Large intestine (tissue), 3 donors: ENCODE measurements around the gene SS18. TPM values are rescaled to one million over a fixed set of nuclear protein-coding genes. Genes with fewer than 3 reads are reported as not detected.

Source experiments
- DNase-seq, 2 donors: peaks; one replicate each; pipeline versions ENCODE4 v3.0.0 to v3.0.0-alpha.2; 2013
- H3K27ac ChIP-seq: one replicate; pipeline ENCODE4 v1.5.1; 2013; ENCODE audit warnings: low read length
- H3K27me3 ChIP-seq: 2 replicates; pipeline ENCODE4 v1.6.1; 2013; ENCODE audit warnings: low read length; ENCODE audit not compliant: control insufficient read depth, insufficient read depth
- H3K36me3 ChIP-seq: 2 replicates; pipeline ENCODE4 v1.6.1; 2013; ENCODE audit warnings: low read length; ENCODE audit not compliant: control insufficient read depth, insufficient read depth
- H3K4me1 ChIP-seq: one replicate; pipeline ENCODE4 v1.6.1; 2013; ENCODE audit warnings: low read length; ENCODE audit not compliant: control insufficient read depth, insufficient read depth
- H3K4me3 ChIP-seq: one replicate; pipeline ENCODE4 v1.5.1; 2013; ENCODE audit warnings: low read length
- H3K9me3 ChIP-seq: one replicate; pipeline ENCODE4 v1.6.1; 2013; ENCODE audit warnings: mild to moderate bottlenecking, low read depth, low read length, moderate library complexity; ENCODE audit not compliant: control insufficient read depth
- WGBS: methylation state at CpG from one replicate; pipeline ENCODE4 v1.1.5; 2013; ENCODE audit warnings: low lambda C conversion rate; ENCODE audit not compliant: insufficient coverage; 5-methylcytosine and 5-hydroxymethylcytosine counted together
- polyA plus RNA-seq: library from polyadenylated mRNA; unstranded; fragments of 120-200 nt; gene quantifications from one replicate; pipeline ENCODE4 v1.2.1, GENCODE V29; 2013

The SS18 gene
- polyA plus RNA-seq, 1 donor, result 50.4 TPM

DNA sequence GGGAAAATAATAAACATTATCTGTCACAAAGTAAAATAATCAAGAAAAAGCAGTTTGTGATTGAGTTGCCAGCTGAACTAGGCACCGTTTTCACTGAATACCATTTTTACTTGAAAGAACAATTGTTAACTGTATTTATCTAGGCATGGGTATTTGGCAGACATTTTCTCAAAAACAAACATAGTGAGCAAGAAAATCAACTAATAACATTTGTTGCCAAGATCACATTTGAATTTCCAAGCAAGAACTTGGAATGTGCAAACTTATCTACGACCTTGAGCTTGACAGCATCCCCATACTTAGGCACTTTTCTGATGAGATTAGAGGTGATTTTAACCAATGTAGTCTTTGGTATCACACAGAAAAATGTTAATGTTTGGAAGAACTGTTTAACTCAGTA is 16.7 kb downstream of the SS18 start:
- no peak overlapping the region for H3K27ac ChIP-seq
- no CpG with 5 or more reads among the region's 2 CpGs for WGBS
- DNase-seq, result no peak

DNA sequence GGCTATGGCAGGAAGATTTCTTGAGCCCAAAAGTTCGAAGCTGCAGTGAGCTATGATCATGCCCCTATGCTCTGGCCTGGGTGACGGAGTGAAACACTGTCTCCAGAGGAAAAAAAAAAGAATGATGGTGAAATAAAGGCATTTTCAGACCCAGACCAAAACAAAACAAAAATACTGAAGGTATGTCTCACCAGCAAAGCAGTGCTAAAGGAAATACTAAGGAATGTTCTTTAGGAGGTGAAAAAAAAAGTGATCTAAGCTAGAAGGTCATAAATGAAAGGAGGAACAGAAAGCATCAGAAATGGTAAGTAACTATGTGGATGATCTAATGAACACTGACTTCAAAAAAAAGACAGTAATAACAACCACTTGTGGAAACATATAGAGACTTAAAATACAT is 18.7 kb downstream of the SS18 start:
- WGBS, result 100% methylated on average over 1 of the region's 2 CpGs
- no peak overlapping the region for H3K4me3 ChIP-seq
- no peak overlapping the region for H3K27ac ChIP-seq
- no peak for DNase-seq
- H3K36me3 ChIP-seq, result peaks cover 35% of the 10 kb centered on the region
- H3K27me3 ChIP-seq, result no peaks in the 10 kb centered on the region
- H3K4me1 ChIP-seq, result no peaks in the 10 kb centered on the region
- H3K9me3 ChIP-seq, result peaks cover 9% of the 10 kb centered on the region

More for the DNA sequence above, 16.7 kb downstream of the SS18 start:
- peaks cover 36% of the 10 kb centered on the region for H3K36me3 ChIP-seq
- H3K27me3 ChIP-seq, result no peaks in the 10 kb centered on the region
- H3K4me3 ChIP-seq, result no peak overlapping the region
- H3K9me3 ChIP-seq, result peaks cover 9% of the 10 kb centered on the region
- H3K4me1 ChIP-seq, result no peaks in the 10 kb centered on the region

DNA sequence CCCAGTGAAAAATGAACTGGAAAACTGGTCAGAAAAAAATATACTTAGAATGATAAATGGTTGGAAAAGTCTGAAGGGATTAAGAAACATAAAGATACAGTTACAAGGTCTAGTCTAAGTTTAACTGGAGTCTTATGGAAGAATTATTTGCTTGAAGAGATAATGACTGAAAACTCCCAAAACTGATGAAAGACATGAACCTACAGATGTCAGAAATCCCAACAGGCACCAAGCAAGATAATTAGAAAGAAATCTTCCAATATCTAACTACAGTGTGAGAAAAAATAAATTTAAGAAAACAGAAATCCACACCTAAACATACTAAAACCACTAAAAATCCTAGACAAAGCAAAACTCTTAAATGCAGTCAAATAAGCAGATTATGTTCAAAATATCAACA is 19.4 kb downstream of the SS18 start:
- H3K4me3 ChIP-seq, result no peak overlapping the region
- no peaks in the 10 kb centered on the region for H3K4me1 ChIP-seq
- DNase-seq, result no peak
- peaks cover 9% of the 10 kb centered on the region for H3K9me3 ChIP-seq
- no peaks in the 10 kb centered on the region for H3K27me3 ChIP-seq
- H3K36me3 ChIP-seq, result peaks cover 38% of the 10 kb centered on the region
- no peak overlapping the region for H3K27ac ChIP-seq

DNA sequence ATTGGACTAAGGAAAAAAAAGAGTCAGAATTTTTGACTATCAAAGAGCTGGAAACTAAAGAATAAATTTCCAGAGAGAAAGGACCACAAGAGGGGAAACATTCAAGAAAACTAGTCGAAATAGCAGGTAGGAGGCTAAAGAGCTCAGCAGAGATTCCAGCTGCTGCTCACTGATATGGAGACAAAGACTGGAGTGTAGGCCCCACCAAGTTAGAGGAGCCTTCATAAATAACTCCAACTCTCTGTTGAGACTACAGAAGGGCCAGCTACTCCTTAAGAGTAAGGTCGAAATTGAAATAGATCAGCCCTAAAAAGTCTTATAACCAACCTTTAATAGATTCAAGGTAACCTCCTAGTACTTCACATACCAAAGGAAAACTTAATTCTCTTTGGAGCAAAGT is 31.1 kb downstream of the SS18 start:
- no peaks in the 10 kb centered on the region for H3K27me3 ChIP-seq
- DNase-seq, result no peak
- no peaks in the 10 kb centered on the region for H3K4me1 ChIP-seq
- no CpG with 5 or more reads among the region's 2 CpGs for WGBS
- H3K9me3 ChIP-seq, result no peaks in the 10 kb centered on the region
- no peak overlapping the region for H3K4me3 ChIP-seq
- H3K36me3 ChIP-seq, result peaks cover 25% of the 10 kb centered on the region
- no peak overlapping the region for H3K27ac ChIP-seq

DNA sequence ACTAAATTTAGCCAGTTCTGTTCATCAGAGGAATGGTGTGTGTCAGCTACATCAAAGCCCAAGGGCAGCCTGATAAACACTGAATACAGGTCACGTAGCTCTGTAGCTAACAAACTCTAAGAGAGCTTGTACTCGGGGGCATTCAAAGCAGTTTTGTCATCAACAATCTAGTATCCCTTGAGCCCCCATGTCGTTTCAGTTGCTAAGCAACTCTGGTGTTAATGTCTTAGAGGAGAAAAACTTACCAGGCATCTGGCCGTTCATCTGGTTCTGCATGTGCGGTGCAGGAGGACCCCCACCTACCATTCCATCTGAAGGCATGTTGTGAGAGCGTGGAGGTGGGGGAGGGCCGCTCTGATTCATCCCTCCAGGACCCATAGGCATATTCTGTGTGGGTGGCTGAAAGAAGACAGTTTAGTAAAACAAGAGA is 33.1 kb downstream of the SS18 start:
- peaks cover 31% of the 10 kb centered on the region for H3K36me3 ChIP-seq
- no peaks in the 10 kb centered on the region for H3K9me3 ChIP-seq
- no peak overlapping the region for H3K4me3 ChIP-seq
- DNase-seq, result no peak
- no peaks in the 10 kb centered on the region for H3K27me3 ChIP-seq
- 80% methylated on average over 1 of the region's 7 CpGs for WGBS
- H3K4me1 ChIP-seq, result no peaks in the 10 kb centered on the region
- no peak overlapping the region for H3K27ac ChIP-seq

DNA sequence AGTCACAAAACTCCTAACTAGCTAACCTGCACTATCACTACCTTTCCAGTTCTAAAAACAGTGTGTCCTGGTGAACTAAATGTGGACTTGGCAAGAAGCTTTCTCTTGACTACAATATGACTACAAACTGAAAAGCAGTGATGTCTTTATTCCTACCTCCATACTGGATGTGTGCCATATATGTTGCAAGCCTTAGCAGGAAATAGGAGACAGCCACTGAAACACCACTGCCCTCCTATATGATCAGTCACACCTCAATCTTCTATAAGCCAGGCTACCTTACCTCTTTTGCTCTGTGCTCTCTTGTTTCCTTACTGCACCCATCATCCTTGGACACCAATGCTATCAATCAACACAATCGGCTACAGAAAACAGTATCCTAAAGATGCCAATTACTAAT is 34.1 kb downstream of the SS18 start:
- H3K27ac ChIP-seq, result no peak overlapping the region
- no peaks in the 10 kb centered on the region for H3K27me3 ChIP-seq
- DNase-seq, result no peak
- H3K4me3 ChIP-seq, result no peak overlapping the region
- peaks cover 35% of the 10 kb centered on the region for H3K36me3 ChIP-seq
- no peaks in the 10 kb centered on the region for H3K4me1 ChIP-seq
- 83% methylated on average over 1 of the region's 1 CpG for WGBS
- H3K9me3 ChIP-seq, result no peaks in the 10 kb centered on the region

DNA sequence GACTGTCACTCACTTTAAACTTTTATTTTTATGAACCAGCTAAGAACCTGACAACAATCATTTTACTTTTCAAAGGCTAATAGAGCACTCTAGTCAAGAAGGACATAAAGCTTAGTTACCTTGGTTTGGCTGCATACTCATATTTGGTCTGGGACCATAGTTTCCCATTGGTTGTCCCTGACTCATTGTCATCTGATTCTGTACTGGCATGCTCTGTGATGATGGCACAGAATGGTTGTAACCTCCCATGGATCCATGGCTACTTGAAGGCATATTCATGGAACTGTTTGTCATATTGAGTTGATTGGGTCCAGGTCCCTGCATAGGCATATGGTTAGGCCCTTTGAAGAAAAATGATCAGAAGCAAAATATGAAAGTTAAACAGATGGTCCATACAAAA is 37.9 kb downstream of the SS18 start:
- Histone ChIP-seq H3K9me3 (no peaks in the 10 kb centered on the region), H3K27me3 (no peaks in the 10 kb centered on the region), H3K4me1 (no peaks in the 10 kb centered on the region), H3K27ac (no peak overlapping the region), H3K36me3 (peaks cover 46% of the 10 kb centered on the region), H3K4me3 (no peak overlapping the region)
- DNase-seq, result no peak

DNA sequence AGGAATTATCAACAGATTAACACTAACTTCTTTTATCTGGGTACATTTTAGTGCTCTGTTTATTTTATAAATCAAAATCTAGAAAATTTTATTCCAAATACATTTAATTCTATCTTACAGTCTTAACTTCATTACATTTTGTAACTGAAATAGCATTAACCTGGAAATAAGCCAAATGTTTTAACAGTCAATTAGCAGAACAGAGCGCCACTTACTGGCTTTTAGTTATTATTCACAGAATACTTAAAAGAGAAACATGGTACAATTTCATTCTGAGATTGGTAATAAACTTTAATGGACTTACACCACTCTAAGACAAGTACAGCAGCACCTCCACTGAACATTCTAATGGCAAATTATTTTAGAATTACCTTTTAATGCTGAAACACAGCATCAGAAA is 38.6 kb downstream of the SS18 start:
- Histone ChIP-seq H3K27me3 (no peaks in the 10 kb centered on the region), H3K36me3 (peaks cover 42% of the 10 kb centered on the region), H3K9me3 (no peaks in the 10 kb centered on the region), H3K4me3 (no peak overlapping the region), H3K27ac (no peak overlapping the region), H3K4me1 (no peaks in the 10 kb centered on the region)
- DNase-seq, result no peak
- 50% methylated on average over 1 of the region's 1 CpG for WGBS

DNA sequence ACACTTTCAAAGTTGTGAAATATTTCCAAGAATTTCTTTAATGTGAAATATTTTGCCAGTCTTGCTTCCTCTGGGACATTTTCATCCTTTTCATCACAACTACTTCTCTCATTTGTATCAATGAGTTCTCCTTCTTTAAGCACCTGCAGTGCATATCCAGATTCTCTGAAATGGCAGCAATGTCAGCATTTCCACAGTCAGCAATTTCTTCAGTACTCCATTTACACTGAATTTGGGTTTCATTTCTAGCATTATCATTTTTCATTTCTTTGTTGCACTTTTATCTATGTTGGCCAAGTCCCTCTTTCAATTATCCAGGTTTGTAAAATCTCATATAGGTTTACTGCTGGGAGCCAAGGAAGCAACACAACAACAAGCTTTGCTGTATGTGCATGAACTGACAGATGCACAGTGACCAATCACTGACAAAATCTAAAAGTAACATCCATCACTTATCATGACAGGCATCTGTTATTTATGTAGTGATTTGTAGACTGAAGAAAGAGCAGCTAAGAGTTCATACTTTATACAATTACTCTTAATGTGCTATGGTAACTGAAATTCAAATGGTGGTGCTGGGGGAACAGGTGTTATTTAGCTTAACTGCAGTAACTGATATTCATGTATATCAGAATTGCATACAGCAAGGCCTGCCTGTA is 43.9 kb downstream of the SS18 start:
- no peak for DNase-seq
- Histone ChIP-seq H3K4me1 (no peaks in the 10 kb centered on the region), H3K27ac (no peak overlapping the region), H3K4me3 (no peak overlapping the region), H3K36me3 (peaks cover 21% of the 10 kb centered on the region), H3K9me3 (no peaks in the 10 kb centered on the region), H3K27me3 (no peaks in the 10 kb centered on the region)

DNA sequence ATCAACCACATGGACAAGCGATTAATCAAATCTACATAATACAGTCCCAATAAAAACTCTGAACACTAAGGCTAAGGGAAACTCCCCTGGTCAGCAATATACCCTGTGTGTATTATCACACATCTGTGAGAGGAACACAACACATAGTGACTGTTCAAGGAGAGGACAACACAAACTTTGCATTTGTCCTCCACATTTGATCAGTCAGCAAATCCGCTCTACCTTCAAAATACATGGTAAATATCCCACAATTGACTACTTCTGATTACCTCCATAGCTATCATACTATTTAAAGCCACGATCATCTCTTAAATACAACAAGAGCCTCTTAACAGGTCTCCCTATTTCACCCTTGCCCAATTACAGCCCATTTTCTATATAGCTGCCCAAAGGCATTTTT is 45.6 kb downstream of the SS18 start:
- no peak for DNase-seq
- H3K27ac ChIP-seq, result no peak overlapping the region
- no peaks in the 10 kb centered on the region for H3K27me3 ChIP-seq
- H3K36me3 ChIP-seq, result peaks cover 15% of the 10 kb centered on the region
- 100% methylated on average over 1 of the region's 3 CpGs for WGBS
- no peak overlapping the region for H3K4me3 ChIP-seq
- no peaks in the 10 kb centered on the region for H3K4me1 ChIP-seq
- no peaks in the 10 kb centered on the region for H3K9me3 ChIP-seq

DNA sequence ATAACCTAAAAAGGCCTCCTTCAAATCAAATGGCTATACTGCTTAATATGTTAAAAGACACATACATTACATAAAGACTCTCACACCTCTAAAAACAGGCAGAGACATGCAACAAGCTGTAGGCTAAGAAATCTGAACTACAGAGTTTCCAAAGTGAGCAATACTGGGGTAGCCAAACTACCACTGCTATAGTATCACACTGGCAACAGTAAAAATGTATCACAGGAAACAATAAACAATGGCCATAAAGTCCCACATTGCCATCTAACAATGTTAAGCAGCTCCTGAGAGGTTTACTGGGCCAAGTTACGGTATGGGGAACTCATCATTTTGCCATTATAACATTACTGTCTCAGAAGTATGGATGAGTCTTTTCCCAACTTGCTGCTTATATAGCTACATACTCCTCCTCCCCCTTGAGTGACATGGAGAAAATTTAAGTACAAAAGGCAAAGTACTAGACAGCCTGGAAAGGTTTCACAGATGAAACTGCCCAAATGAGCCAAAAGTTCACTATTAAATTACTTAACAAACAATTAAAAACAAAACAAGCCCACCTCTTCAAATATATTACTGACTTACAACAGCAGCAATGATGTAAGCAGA is 50.3 kb downstream of the SS18 start:
- Histone ChIP-seq H3K27me3 (no peaks in the 10 kb centered on the region), H3K4me3 (no peak overlapping the region), H3K4me1 (no peaks in the 10 kb centered on the region), H3K36me3 (peaks cover 12% of the 10 kb centered on the region), H3K27ac (no peak overlapping the region), H3K9me3 (no peaks in the 10 kb centered on the region)
- no CpG with 5 or more reads among the region's 1 CpG for WGBS
- DNase-seq, result no peak
